HG03442 (cell line): Measurements from ENCODE around the gene VCAN.
A peak's percentile ranks its signal among the peaks of the same experiment; 100 is the strongest.

Experiments
- ATAC-seq: cut with Tn5 transposase; IDR thresholded peaks from one replicate; pipeline ENCODE4 v1.9.1; 2021; ENCODE audit warnings: mild to moderate bottlenecking, moderate library complexity; ENCODE audit not compliant: unreplicated experiment

Gene VCAN

DNA sequence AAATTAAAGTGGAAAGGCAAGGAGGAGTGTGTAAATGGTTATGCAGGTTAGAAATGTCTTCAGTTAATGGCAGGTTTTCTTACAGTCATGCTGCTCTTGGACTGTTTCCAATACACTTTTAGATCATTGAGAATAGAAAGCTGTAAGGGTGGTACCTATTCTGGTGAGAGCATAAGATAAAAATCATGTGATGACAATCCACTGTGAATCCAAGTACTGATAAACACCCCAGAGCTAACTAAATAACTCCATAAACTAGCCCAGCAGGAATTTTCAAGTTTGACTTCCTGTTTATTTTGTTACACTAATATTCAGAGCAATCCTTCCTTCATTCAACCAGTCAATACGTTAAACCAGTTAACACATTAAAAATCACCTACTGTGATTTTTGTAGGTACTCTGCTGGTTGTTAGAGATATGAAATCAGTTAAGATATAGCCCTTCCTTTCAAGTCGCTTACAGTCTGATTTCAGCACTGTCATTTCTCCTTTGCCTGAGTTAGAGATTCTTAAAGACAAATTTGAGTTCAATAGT is 22.6 kb downstream of the VCAN start:
- no peak for ATAC-seq

DNA sequence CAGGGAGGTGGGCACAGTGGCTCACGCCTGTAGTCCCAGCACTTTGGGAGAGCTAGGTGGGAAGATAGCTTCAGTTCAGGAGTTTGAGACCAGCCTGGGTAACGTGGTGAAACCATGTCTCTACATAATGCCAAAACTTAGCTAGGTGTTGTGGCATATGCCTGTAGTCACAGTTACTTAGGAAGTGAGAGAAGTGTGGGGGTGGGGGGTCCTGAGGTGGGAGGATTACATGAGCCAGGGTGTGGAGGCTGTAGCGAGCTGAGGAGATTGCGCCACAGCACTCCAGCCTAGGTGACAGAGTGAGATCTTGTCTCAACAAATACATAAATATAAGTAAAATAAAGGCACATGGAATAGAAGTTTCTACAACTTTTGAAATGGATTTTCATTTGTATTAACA is 23.1 kb downstream of the VCAN start:
- no peak for ATAC-seq

DNA sequence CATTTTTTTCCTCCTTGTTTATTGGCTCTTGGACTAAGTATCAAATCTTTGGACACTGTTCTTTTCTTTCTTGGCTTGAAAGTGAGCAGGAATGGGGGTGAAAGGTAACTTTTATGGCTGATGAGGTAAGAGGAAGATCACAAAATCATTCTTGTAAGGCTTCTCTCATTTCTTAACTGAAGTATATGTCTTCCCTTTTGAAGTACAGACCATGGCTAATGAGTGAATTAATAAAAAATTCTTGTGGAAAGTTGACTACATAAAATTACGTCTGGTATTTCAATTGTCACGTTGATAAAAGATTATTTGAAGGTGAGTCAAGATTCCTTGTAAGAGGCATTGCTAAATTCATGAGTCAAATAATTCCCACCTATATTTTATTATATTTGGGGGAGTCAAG is 25.1 kb downstream of the VCAN start:
- no peak for ATAC-seq

DNA sequence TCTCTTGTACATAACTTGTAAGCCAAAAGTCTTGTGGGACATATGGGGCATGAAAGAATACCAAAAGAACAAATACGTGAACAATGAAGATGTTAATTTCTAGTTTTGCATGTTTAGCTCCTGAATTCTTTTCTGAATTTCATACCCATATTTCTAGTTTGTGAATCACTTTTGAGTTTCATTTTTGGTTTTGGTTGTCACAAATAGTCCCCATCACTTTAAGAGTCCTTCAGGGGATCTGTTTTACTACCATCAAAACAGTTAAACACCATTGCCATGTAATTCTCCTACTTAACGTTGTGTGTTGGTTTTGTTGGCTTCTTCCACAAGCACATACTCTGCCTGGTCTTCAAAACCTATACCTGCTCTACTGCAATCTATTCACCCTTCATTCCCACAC is 27.0 kb downstream of the VCAN start:
- no peak for ATAC-seq

DNA sequence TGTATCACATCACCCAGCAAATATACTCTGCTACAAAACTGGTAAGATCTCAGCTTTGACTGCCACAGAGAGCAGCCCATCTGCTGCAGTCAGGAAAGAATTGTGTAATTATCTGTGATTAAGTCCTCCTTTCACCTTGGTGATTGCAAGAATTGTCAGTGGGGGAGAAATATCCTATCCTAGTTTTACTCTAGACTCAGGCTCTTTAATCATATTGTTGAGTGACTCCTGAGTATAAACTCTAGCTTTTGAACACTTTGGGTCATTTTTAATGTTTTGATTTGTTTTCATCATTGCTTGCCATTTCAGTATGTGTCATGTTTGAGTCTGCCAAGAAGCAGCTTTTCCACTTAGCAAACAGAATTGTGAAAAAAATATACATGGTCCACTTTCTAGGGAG is 32.1 kb downstream of the VCAN start:
- ATAC-seq = no peak

DNA sequence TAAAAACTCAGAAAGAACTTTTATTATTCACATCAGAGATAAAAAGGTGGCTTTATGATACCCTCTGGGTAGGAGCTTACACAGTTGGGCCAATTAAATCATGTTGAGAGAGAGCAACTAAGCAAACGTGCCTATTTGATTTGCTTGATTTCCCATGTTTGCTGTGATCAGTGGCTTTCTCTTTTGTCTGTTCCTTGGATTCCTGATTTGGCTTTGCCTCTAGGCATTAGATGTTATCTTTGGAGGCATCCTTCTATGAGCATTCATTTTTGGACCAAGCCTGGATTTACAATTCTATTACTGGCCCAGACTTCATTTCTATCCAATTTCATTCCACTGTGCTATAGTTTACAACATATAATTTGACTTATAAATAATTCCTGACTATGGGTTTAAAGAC is 35.9 kb downstream of the VCAN start:
- ATAC-seq = no peak

DNA sequence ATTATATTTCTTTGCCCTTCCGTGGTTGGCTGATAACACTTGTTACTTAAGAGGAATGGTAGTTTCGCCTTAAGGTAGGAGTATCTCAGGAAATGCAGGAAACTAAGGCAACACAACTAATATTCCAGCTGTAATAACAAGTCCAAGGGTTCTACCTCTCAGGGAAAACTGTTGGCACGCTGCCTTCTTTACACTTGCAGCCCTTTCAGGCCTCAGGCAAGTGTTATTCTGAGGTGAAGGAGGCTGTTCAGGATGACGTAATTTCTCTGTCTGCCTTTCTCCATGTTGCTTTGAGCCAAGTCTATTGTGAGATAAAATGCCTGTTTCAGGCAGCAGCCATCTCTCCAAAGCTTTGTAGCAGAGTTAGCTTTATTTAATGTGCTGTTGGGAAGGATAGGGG is 38.0 kb downstream of the VCAN start:
- no peak for ATAC-seq

DNA sequence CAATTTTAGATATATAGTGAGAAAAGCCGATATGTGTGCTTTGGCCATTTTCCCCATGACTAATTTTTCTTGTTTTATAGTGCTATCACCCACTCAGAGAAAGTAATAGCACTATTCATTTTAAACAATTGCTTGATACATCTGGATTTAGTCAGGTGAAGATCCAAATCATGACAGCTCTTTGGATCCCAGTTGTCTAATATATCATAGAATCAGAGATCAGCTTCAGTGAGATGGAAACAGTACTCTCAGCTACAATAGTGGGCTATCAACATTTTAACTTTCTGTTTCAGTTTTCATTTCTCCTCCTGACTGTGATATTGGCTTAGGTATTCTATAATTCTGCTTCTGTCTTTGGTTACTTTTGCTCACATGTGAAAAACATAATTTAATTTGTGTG is 38.7 kb downstream of the VCAN start:
- ATAC-seq = peak; percentile 70

DNA sequence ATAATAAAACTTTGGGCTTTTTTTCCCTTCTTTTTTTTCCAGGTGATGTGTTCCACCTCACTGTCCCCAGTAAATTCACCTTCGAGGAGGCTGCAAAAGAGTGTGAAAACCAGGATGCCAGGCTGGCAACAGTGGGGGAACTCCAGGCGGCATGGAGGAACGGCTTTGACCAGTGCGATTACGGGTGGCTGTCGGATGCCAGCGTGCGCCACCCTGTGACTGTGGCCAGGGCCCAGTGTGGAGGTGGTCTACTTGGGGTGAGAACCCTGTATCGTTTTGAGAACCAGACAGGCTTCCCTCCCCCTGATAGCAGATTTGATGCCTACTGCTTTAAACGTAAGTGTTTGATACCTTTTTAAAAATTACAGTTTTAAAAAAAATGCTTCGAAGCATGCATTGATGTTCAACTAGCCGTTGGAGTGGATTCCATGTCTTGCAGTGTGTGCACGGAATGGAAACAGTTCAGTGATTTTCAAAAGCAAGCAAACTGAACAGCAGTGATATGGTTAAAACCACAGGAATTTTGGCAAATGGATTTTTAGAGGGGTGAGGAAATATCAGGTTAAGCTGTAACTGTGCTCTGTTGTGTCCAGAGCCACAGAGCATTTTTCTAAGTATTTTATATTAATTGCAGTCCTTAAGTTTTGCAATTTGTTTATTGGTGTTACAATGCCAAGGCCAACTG is 40.7 kb downstream of the VCAN start:
- no peak for ATAC-seq

DNA sequence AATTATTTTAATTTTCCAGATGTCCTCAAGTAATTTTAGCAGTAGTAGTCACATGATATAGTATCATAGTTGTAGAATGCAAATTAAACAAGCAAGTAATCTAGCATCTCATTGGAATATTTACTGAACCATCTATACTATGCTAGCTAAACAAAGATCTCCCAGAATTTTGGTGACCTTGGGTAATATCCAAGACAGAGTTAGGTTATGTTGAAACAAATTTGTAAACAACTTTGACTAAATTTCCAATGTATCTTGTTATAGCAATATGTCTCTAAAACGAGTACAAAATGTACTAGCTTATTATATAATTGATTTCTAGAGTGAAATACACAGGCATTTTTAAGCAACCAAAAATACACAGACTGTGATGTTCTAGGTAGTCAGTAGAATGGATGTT is 41.5 kb downstream of the VCAN start:
- no peak for ATAC-seq

DNA sequence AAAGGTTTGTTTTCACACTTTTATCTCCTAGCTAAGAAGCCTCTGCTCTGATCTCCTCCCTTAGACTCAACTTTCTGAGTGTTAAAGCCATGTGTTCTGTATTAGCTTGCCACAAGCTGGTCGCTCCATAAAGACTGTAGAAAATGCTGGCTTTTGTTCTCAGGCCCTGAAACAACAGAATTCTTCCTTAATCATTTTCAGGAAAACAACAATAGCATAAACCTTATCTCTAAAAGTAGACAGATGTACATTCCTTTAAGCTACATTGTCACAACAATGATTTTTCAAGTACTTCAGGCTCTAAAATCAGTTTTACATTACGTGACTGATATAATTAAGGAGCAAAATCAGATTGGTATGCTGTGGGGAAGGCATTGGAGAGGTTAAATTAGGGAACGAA is 41.9 kb downstream of the VCAN start:
- ATAC-seq = no peak

DNA sequence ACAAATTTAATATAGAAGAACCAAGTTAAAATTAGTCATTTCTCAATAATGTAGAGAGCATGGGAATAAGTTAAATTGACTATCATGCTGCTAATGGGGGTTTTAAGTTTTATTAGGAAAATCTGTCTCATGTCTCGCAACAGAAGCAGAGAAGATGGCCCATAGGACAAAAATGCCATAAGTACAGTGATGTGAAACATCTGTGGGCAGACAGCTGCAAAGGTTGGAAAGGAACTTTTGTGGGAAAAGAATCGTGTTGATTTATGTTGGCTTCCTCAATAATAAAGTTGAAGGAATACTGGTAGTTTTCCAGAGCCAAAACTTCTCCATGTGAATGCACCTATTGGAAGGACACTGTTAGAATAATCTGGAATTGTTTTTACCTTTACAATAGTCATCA is 44.8 kb downstream of the VCAN start:
- no peak for ATAC-seq

DNA sequence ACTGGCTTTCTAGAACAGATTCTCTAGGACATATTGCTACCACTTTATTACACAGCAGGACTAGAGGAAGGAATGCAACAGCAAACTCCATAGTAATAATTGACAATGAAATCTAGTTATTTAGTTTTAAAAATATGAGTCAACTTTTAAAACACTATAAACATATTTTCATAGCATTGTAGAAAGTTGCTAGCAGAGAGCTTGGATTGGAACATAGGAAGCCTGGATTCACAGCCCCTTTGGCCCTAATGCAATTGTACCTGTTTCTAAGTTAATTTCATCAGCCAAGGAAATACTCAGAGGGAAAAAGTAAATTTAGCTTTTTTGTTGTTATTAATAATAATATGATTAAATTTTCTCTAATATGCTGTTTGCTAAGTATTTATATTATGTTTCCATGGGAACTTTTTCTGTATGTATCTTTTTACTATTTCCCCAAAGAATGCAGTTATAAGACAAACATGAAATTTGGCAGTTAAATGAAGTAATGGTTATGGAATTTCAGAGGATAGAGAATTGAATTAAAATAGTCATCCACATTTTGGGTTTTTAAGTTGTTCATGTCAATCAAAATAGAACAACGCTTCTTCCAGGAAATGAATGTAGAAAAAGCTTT is 45.6 kb downstream of the VCAN start:
- ATAC-seq = no peak

DNA sequence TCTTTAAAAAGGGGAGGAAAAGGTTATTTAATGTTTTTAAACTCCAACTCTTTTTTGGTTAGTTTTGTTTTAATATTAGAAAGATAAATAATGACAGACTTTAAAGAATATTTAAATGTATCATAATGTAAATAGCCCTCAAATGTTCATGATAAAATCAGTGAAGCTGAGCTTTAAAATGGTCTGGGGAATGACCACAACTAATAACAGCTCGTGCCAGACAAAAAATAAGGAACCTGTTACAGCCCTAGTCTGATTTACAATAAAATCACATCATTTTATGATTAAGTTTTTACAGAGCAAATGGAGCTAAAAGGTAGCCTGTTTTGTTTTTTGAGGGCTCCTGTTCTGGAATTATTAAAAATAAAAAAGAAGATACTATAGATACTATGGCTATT is 46.1 kb downstream of the VCAN start:
- no peak for ATAC-seq

DNA sequence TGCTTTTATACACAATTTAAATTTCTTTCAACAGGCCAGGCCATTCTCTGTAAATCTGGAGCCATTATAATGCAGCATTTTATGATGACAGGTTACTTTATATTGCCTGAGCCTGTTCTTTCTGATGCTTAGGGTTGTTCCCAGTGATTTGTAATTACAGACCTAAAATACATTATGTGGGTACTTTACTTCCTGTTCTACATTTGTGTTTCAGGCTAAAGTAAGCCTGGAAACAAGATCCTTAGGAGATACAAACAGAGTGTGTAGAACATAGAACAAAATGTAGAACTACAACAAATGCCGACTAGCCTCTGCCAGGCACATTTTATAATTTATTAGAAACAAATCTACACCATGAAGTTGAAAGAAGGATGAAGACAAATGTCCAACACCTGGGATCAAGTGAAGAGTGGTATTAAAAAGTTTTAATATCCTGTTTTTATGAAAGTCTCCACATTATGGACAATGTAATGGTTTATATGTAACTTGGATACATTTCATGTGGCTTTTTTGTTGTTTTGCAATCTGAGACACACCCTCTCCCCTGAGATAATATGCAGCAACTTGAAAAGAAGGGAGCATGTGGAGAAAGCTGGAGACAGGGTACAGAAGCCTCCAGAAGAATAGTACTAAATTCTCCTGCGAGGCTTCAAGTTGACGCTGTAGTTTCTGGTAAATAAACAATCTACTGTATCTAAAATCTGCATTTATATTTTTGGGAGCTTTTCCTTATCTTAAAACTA is 46.9 kb downstream of the VCAN start:
- no peak for ATAC-seq

DNA sequence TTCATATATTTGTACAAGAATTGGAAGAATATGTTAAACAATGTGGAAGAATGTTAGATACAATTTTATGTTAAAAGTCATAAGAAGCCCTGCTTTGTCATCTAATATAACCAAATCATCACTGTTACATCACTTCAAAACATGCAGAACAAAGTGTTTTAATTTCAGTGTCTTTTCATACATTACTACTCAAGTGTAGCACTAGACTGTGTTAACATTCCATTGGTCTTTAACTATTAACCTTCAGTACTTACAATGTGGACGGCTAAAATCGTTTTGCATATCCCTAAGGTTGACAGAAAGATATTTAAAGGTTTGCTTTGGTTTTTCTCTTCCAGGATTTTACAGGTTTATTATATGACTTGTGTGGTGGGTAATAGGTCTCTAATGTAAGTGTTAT is 50.9 kb downstream of the VCAN start:
- no peak for ATAC-seq

DNA sequence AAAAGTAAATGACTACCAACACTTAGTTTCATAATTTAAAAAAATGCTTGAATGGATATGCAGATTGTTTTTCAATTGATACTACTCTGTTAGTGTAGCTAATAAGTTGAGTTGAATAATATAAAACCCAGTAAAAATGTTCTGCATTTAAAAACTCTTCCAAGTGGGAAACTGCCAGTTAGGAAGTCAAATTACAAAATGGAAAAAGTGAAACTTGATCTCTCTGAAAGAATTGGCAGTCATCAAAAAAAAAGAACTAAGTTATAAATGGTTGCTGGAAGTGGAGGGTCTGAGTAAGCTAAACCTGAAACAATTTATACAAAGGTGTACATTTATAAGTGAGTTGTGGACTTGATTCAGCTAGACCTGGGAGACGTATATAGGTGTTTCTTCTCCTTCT is 52.4 kb downstream of the VCAN start:
- ATAC-seq = no peak

DNA sequence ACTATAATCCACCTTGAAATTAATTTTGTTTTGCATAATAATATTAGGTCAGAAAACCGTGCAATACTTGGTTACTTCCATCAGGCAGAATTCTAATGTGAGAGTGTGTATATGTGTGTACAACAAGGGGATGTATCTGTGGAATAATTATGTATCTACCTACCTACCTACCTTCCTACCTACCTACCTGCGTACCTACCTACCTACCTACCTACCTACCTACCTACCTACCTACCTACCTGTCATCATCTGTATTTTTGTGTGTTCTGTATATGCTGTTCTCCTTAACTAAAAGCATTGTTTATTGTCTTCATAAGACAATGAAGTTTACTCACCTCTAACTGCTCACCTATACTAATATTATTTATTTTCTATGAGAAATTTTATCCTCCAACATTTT is 52.8 kb downstream of the VCAN start:
- no peak for ATAC-seq

DNA sequence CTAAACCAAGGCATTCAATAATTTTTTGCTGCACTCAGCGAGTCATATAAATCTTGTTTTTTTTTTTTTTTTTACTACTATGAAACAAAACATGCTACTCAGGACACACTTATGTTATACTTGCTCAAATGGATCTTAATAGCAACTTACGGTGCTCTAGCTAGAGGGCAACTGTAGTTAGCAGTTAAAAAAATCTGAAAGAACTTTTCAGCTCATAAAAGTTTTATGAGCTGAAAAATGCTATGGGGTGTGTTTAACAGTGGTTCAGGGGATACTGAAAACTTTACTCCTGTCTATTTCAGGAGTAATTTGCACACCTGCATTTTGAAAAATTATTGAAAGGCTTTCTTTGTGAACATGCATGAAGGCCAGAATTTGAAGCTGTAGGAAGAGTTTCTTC is 53.4 kb downstream of the VCAN start:
- ATAC-seq = no peak

DNA sequence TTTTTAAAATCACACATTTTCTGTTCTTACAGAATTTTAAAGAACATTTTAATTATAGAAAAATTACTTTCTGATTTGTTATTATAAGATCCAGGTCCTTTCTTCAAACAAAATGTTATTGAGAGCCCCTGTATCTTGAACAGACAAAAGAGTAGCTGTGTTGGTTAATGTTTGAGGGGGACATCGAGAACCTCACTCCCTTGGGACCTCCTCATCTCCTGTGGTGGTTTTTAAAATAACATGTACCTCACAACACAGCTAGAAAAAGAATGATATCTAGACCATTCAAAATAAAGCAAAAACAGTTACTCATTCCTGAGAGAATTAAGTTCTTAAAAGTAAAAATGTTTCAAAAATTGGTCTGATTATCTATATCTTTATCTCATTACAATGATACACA is 54.7 kb downstream of the VCAN start:
- ATAC-seq = no peak

DNA sequence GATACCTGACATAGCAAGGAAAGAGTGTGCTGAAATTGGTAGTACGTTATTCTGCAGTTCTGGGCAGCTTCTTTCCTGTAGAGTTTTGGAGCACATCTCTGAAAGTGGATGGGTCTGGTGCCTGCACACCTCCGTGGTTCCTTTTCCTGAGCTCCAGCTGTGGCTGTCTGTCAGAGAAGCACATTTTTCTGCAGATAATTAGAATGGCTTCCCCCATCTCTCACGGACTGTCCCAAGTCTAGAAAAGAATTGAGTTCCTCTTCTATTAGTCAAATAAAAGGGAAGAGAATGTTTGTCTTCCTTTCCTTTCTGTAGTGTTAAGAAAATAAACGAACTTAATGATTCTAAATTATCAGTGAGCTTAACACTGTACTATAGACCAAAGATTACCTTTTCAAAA is 55.7 kb downstream of the VCAN start:
- no peak for ATAC-seq

DNA sequence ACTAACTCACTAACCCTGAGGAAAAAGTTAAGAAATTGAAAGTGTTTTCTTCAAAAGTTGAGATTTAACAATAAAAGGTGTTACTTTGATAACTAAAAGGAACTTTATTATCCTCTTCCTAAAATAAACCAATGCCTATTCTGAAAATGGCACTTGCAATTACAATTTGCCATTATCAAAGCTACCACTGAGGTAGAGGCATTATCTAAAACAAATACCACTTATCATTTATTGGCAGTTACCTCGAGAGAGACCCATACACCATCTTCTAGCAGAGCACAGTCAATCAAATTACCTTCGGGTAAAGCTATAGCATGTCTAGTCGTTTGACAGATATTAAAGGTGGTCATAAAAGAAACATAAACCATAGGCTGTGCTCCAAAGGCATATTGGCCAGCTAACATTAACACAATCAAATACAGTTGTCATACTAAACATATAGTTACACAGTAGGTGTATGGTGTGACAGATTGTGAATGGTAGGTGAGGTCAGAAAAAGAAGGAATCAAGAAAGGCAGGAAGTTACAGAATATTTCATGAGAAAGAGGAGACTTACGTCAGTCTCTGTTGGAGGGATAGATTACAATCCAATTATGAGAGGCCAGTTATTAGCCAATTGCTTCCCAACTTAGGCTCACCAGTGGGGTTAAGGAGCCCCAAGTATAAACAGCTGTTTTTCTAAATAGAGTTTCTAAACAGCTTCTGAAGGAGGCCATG is 56.3 kb downstream of the VCAN start:
- no peak for ATAC-seq
